Neural crest cell (in vitro differentiated cells): Measurements from ENCODE around the gene IST1. TPM values are rescaled to one million over a fixed set of nuclear protein-coding genes. Genes with fewer than 3 reads are reported as not detected.
A peak's percentile ranks its signal among the peaks of the same experiment; 100 is the strongest.

Experiments
- DNase-seq: peaks from one replicate; pipeline ENCODE4 v3.0.0; 2021; ENCODE audit warnings: low read depth, mixed read lengths, low spot score
- H3K27ac Mint-ChIP-seq: one replicate; pipeline ENCODE4 v1.8.0; 2021; ENCODE audit warnings: mild to moderate bottlenecking, mixed read lengths; ENCODE audit not compliant: unreplicated experiment
- H3K27me3 Mint-ChIP-seq: 2 replicates; pipeline ENCODE4 v1.8.0; 2021; ENCODE audit warnings: low read depth, mild to moderate bottlenecking, mixed read lengths
- H3K36me3 Mint-ChIP-seq: 2 replicates; pipeline ENCODE4 v1.8.0; 2021; ENCODE audit warnings: low read depth, mild to moderate bottlenecking, mixed read lengths
- H3K4me1 Mint-ChIP-seq: 2 replicates; pipeline ENCODE4 v1.8.0; 2021; ENCODE audit warnings: mixed read lengths
- H3K4me3 Mint-ChIP-seq: one replicate; pipeline ENCODE4 v1.8.0; 2021; ENCODE audit warnings: mild to moderate bottlenecking, mixed read lengths
- H3K9me3 Mint-ChIP-seq: 2 replicates; pipeline ENCODE4 v1.8.0; 2021; ENCODE audit warnings: mixed read lengths
- CTCF ChIP-seq: fragments of 200-600 bp; sonication (generic); conservative IDR thresholded peaks from 2 replicates; pipeline ENCODE4 v1.5.0; 2021; ENCODE audit warnings: antibody characterized with exemption, mild to moderate bottlenecking
- total RNA-seq: library from RNA; stranded (reverse); gene quantifications from 2 replicates; pipeline ENCODE4 v1.2.1, GENCODE V29; 2021

The IST1 gene
- total RNA-seq, 1 donor from 2014 or later: 242 TPM

- DNase-seq: no peak
- Mint-ChIP-seq H3K4me3 (no peak overlapping the region), H3K27me3 (no peaks in the 10 kb centered on the region), H3K4me1 (no peaks in the 10 kb centered on the region), H3K9me3 (no peaks in the 10 kb centered on the region), H3K27ac (peak overlapping the region; percentile 65), H3K36me3 (peaks cover 2% of the 10 kb centered on the region)
- TF ChIP-seq CTCF: no peak
Observed at GRCh38 chr16:71933913-71934695, 38.8 kb downstream of the IST1 start.

- Mint-ChIP-seq H3K4me3 (no peak overlapping the region), H3K36me3 (peaks cover 2% of the 10 kb centered on the region), H3K4me1 (no peaks in the 10 kb centered on the region), H3K27ac (no peak overlapping the region), H3K27me3 (no peaks in the 10 kb centered on the region), H3K9me3 (no peaks in the 10 kb centered on the region)
- TF ChIP-seq CTCF: no peak
- DNase-seq: no peak
Observed at GRCh38 chr16:71937868-71938510, 42.7 kb downstream of the IST1 start.

GRCh38 chr16:71943887-71944286 lies 48.6 kb downstream of the IST1 start:
- Mint-ChIP-seq H3K27ac (no peak overlapping the region), H3K9me3 (peaks cover 4% of the 10 kb centered on the region), H3K36me3 (no peaks in the 10 kb centered on the region), H3K4me3 (no peak overlapping the region), H3K27me3 (peaks cover 6% of the 10 kb centered on the region), H3K4me1 (peaks cover 4% of the 10 kb centered on the region)
- no peak for TF ChIP-seq CTCF
- DNase-seq: no peak

GRCh38 chr16:71945616-71946015 lies 50.3 kb downstream of the IST1 start:
- no peak for DNase-seq
- H3K36me3 Mint-ChIP-seq: no peaks in the 10 kb centered on the region
- H3K4me1 Mint-ChIP-seq: peaks cover 4% of the 10 kb centered on the region
- H3K9me3 Mint-ChIP-seq: peaks cover 4% of the 10 kb centered on the region
- peaks cover 6% of the 10 kb centered on the region for H3K27me3 Mint-ChIP-seq
- H3K27ac Mint-ChIP-seq: no peak overlapping the region
- no peak overlapping the region for H3K4me3 Mint-ChIP-seq
- no peak for TF ChIP-seq CTCF

- Mint-ChIP-seq H3K27me3 (no peaks in the 10 kb centered on the region), H3K36me3 (no peaks in the 10 kb centered on the region), H3K4me1 (peaks cover 5% of the 10 kb centered on the region), H3K4me3 (no peak overlapping the region), H3K9me3 (no peaks in the 10 kb centered on the region), H3K27ac (no peak overlapping the region)
- no peak for TF ChIP-seq CTCF
- no peak for DNase-seq
Observed at GRCh38 chr16:71952825-71953224, 57.5 kb downstream of the IST1 start.
